Cardiac muscle cell (in vitro differentiated cells and primary cell): ENCODE data around the gene MRTFB. TPM values are rescaled to one million over a fixed set of nuclear protein-coding genes. Genes with fewer than 3 reads are reported as not detected.

Experiments
- DNase-seq, 2 donors: peaks; one replicate each; pipeline versions ENCODE4 v3.0.0 to v3.0.0-alpha.2; 2010 to 2017; ENCODE audit warnings: low read depth in 1 of 2, low spot score in 1 of 2
- H3K27ac ChIP-seq: fragments of 200-600 bp; sonication (generic); 2 replicates; pipeline ENCODE4 v1.5.1; 2016
- H3K27me3 ChIP-seq: fragments of 200-600 bp; sonication (generic); 2 replicates; pipeline ENCODE4 v1.6.0; 2016; ENCODE audit warnings: control low read depth
- H3K36me3 ChIP-seq: fragments of 200-600 bp; sonication (generic); 2 replicates; pipeline ENCODE4 v1.5.1; 2016; ENCODE audit warnings: control low read depth
- H3K4me1 ChIP-seq: fragments of 200-600 bp; sonication (generic); 2 replicates; pipeline ENCODE4 v1.8.1; 2017; ENCODE audit warnings: low read depth, mild to moderate bottlenecking, mixed run types
- H3K4me3 ChIP-seq: fragments of 200-600 bp; sonication (generic); 2 replicates; pipeline ENCODE4 v1.5.1; 2016; ENCODE audit warnings: mild to moderate bottlenecking
- H3K9me3 ChIP-seq: fragments of 200-600 bp; sonication (generic); 2 replicates; pipeline ENCODE4 v1.5.1; 2017; ENCODE audit warnings: low read depth, mild to moderate bottlenecking, control low read depth
- polyA plus RNA-seq: library from polyadenylated mRNA; unstranded; fragments of >200 nt; fragmentation: Nextera tagmentation; extraction: Ambion mirVana; gene quantifications from 2 replicates; pipeline ENCODE4 v1.2.1, GENCODE V29; 2016
- total RNA-seq: library from RNA; depleted of rRNA; stranded (reverse); fragments of >200 nt; gene quantifications from 2 replicates; pipeline ENCODE4 v1.2.3, GENCODE V29; 2016
- TF ChIP-seq, protein P1 (sequence below): IDR thresholded peaks from 2 replicates; pipeline ENCODE4 v1.5.1; 2012; ENCODE audit warnings: low read depth, mild to moderate bottlenecking, low read length

MRTFB gene
- total and polyA plus RNA-seq, 2 experiments from 2014 or later = 9.4 to 27.9 TPM

DNA sequence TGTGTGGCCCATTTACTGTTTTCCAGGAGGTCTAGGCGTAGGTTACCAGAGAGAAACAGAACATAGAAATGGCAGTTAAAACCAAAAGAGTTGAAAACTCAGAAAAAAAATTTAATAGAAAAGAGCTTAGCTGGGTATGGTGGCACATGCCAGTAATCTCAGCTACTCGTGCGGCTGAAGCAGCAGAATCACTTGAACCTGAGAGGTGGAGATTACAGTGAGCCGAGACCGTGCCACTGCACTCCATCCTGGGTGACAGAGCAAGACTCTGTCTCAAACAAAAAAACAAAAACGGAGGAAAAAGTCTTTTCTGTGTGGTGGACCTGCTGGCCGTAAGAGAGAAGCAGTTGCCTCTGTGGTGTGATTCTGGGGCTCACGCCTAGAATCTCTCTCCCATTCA is 35.8 kb downstream of the MRTFB start:
- TF ChIP-seq, protein P1, sequence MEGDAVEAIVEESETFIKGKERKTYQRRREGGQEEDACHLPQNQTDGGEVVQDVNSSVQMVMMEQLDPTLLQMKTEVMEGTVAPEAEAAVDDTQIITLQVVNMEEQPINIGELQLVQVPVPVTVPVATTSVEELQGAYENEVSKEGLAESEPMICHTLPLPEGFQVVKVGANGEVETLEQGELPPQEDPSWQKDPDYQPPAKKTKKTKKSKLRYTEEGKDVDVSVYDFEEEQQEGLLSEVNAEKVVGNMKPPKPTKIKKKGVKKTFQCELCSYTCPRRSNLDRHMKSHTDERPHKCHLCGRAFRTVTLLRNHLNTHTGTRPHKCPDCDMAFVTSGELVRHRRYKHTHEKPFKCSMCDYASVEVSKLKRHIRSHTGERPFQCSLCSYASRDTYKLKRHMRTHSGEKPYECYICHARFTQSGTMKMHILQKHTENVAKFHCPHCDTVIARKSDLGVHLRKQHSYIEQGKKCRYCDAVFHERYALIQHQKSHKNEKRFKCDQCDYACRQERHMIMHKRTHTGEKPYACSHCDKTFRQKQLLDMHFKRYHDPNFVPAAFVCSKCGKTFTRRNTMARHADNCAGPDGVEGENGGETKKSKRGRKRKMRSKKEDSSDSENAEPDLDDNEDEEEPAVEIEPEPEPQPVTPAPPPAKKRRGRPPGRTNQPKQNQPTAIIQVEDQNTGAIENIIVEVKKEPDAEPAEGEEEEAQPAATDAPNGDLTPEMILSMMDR = no peak
- no peak for DNase-seq
- H3K9me3 ChIP-seq = no peaks in the 10 kb centered on the region

DNA sequence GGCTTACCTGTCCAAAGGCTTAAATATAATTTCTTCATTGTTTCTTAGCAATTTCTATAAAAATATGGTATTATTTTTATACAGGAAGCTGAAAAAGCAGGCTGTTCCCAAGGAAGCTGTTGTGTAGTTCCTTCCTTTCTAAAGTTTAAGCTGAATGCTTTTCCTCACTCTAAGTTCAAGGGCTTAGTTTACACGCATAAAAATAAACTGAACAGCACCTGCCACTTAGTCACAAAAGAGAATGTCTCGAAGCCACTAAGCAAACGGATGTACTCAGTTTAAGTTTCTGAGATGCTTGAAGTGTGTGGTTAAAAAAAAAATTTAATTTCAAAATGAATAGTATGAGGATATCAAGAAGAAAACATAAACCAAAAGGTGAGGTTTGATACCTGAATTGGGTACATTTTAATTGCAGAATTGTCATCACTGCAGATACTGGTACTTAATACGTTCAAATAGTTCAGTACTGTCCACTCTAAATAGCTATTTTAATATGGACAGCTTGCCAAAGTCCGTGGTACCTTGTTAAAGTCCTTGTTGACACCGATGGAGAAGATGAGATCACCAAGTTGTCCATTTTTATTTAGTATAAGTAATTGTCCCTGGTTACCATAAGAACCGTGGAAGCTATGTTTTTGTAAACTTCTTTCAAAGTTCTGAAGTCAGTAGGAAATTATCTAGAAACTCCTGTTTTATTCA is 38.1 kb downstream of the MRTFB start:
- TF ChIP-seq, protein P1 = no peak
- H3K27me3 ChIP-seq = no peaks in the 10 kb centered on the region
- no peak for DNase-seq
- no peaks in the 10 kb centered on the region for H3K9me3 ChIP-seq
- H3K4me1 ChIP-seq = peaks cover 32% of the 10 kb centered on the region
- H3K27ac ChIP-seq = no peak overlapping the region
- H3K4me3 ChIP-seq = no peak overlapping the region
- H3K36me3 ChIP-seq = no peaks in the 10 kb centered on the region

More for the DNA sequence above, 35.8 kb downstream of the MRTFB start:
- Histone ChIP-seq H3K27me3 (no peaks in the 10 kb centered on the region), H3K4me1 (peaks cover 49% of the 10 kb centered on the region), H3K36me3 (no peaks in the 10 kb centered on the region), H3K27ac (no peak overlapping the region), H3K4me3 (no peak overlapping the region)

DNA sequence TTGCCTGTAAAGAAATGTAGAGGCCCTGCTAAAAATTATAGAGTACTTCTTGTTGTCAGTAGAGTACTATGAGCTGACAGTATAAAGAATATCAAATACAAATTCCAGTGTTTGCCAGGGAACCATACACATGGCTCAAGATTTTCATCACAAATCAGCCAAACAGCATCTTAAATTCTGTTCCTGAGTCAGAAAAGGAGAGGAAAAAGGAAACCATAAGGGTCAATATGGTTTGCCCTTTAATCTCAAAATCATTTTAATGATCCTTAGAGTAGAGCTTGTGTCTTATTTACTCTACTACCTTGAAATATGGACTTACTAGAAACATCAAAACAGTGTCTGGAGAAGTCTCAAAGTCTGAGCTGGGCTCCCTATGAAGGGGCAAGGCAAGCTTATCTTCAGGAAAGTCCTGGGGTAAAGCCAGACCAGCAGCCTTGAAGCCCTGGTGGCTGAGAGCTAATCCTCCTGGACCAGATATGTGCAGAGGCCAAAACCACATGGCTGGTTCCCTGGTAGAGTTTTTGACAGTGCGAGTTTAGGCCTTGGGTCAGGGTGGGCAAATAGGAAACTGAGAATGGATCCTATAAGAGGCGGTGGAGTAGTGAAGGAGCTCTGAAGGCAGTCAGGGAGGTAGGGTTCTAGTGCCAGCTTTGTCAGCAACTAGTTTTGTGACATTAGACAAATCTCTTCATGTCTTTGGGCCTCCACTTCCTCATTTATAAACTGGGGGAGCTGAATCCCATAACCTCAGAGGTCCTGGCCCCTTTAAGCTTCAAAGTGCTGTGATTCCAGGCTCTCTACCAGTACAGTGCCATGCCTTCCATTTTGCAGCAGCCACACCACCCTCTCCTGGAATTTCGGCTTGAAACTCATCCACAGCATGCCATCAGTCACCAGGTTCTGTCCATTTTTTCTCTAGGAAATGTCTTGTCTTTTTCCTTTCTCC is 38.9 kb downstream of the MRTFB start:
- peak in 1 of 2 donors; percentile 25 for DNase-seq
- TF ChIP-seq, protein P1 = no peak
- Histone ChIP-seq H3K36me3 (no peaks in the 10 kb centered on the region), H3K27me3 (no peaks in the 10 kb centered on the region), H3K9me3 (no peaks in the 10 kb centered on the region), H3K27ac (no peak overlapping the region), H3K4me3 (no peak overlapping the region), H3K4me1 (peaks cover 31% of the 10 kb centered on the region)

DNA sequence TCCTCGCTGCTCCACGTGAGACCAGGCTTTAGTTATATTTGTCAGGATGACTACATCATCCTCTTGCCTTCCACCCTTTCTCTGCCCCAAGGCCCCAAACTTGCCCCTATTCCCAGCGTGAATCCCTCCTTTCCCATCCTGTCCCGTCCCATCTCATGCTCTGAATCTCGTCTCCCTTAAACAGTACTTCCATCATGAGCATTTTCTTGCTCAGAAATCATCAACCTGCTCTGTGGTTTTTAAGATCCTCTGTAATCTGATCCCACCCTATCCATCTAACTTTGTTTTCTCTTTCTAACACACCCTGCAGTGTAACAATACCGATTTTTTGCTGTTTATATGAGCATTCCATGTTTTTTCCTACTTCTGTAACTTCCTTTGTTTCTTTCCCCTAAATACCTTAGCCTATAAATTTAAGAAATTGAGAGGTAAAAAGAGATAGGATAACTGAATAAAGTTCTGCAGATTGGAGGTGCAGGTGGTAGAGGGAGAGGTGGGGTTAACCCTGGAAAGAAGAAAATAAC is 39.7 kb downstream of the MRTFB start:
- H3K27ac ChIP-seq = no peak overlapping the region
- TF ChIP-seq, protein P1 = no peak

DNA sequence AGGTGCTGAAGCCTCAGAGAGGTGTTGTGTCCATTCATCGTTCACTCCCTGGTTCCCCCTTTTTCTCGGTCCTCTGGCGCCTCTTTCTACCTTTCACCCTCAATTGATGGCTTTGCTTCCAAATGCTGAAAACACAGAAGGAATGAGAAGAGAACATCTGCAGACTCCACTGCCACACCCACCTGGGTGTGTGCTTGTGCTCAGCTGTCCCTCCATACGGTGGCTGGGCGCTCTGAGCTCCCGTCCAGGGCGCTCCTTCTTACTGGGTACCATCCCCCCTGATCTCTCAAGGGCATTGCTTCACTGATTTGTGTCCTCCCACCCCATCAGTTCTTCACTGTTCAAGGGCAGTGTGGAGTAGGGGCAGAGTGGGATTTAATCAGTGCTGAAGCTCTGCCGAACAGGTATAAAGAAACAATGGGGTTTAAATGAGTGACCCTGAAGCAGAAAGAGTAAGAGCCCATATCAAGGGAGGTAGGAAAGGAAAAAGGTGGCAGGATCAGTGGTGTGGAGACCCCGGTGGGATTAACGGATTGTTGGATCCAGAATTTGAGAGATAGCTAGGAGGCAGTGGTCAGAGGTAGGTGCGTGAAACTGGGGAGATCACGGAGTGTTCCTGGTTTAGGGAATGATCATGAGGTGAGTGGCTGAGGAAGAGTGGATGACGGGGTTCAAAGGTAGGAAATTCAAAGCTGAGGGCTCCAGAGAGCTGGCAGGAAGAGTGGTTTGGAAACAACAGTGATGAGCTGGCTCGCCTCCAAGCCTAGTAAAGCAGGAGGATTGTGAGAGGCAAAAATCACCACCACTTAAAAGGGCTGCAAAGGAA is 40.8 kb downstream of the MRTFB start:
- TF ChIP-seq, protein P1 = no peak

More for the DNA sequence above, 39.7 kb downstream of the MRTFB start:
- H3K27me3 ChIP-seq = no peaks in the 10 kb centered on the region
- peaks cover 34% of the 10 kb centered on the region for H3K4me1 ChIP-seq
- no peaks in the 10 kb centered on the region for H3K9me3 ChIP-seq
- H3K4me3 ChIP-seq = no peak overlapping the region
- no peak for DNase-seq
- no peaks in the 10 kb centered on the region for H3K36me3 ChIP-seq

More for the DNA sequence above, 40.8 kb downstream of the MRTFB start:
- peak in 1 of 2 donors; percentile 42 for DNase-seq
- Histone ChIP-seq H3K27ac (peak overlapping the region; percentile 53), H3K27me3 (no peaks in the 10 kb centered on the region), H3K36me3 (no peaks in the 10 kb centered on the region), H3K4me1 (peaks cover 27% of the 10 kb centered on the region), H3K9me3 (no peaks in the 10 kb centered on the region), H3K4me3 (no peak overlapping the region)
